NCI-H2107 treated with DMSO at 0.1 percent for 48 hours (cell line): ENCODE measurements around the gene NFE2.
"Not testable (repeated sequence)": the region's sequence is repeated elsewhere in the genome, so short reads cannot be mapped to it uniquely, and the experiment has no call there.

Experiments used
- DNase-seq: peaks from one replicate; lab custom pipeline; 2025; ENCODE audit not compliant: unreplicated experiment; lab: John Stamatoyannopoulos, UW

NFE2 gene

DNA sequence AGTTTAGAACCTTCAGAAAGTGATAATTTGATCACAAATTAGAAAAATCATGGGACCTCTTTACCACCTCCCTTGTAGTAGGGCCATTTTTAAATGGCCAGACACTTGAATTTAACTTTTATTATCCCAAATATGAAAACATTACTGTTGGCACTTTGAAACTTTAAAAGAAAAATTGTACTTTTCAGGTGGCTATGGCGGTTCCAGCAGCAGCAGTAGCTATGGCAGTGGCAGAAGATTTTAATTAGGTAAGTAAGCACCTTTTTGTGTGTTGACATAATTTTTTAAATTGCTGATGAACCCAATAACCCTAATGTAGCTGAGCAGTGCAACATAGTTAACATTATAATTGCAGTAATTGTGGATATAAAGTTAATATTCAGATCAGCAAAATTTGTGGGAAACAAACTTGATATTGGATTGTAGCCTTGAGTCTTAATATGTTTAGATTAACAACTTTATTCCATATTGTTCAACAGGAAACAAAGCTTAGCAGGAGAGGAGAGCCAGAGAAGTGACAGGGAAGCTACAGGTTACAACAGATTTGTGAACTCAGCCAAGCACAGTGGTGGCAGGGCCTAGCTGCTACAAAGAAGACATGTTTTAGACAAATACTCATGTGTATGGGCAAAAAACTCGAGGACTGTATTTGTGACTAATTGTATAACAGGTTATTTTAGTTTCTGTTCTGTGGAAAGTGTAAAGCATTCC, 16.6 kb downstream of the NFE2 start:
- not testable (repeated sequence) for DNase-seq

GRCh38 chr12:54282949-54283593, 17.7 kb downstream of the NFE2 start:
- DNase-seq, result no peak

- DNase-seq, result peak; percentile 52
Measured at GRCh38 chr12:54281694-54282093, 19.1 kb downstream of the NFE2 start.

DNA sequence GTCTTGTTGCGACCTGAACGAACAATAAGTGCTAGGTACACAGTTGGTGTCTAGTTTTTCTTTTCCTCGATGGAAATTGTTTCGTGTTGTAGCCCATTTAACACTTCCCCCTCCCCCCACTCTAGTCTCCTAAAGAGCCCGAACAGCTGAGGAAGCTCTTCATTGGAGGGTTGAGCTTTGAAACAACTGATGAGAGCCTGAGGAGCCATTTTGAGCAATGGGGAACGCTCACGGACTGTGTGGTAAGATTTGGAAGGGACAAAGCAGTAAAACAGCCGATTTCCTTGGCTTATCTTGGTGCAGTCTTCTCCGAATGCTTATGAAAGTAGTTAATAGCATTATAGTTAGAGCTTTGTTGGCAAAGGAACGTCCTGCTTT, 19.6 kb downstream of the NFE2 start:
- DNase-seq, result not testable (repeated sequence)

DNA sequence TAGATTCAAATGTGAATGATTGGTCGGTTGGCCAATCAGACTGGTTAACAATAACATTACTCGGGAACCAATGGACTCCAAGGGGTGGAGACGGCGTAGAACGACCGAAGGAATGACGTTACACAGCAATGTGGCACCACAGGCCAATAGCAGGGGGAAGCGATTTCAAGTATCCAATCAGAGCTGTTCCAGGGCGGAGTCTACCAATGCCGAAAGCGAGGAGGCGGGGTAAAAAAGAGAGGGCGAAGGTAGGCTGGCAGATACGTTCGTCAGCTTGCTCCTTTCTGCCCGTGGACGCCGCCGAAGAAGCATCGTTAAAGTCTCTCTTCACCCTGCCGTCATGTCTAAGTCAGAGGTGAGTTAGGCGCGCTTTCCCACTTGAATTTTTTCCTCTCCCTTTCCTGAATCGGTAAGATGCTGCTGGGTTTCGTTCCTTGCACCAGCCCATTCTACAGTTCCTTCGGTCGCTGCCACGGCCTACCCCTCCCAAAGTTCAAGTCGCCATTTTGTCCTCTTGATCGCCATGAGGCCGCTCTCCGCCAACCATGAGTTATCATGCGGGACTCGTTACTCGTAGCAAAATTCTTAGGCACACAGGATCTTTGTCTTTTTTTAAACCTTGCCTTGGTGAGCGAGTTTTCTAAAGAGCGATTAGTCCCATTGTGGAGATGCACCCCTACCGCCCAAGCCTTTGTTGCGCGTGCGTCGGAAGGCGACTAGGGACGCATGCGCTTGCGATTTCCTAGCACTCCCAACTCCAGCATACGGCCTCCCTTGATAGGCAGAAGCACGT, 20.2 kb downstream of the NFE2 start, which contains the start of gene HNRNPA1:
TSS of gene HNRNPA1 (plus strand) at position 259 of the 793 bp plus-strand sequence. CDS start at position 341, 82 bp downstream.
- DNase-seq, result peak; percentile 100

- DNase-seq, result peak; percentile 100
Measured at GRCh38 chr12:54279632-54280467, 21.0 kb downstream of the NFE2 start, which contains the start of gene CBX5. Gene CBX5, minus strand, starts transcription at chr12:54280122. Its CDS starts 22,472 bp downstream, at chr12:54257650.

DNA sequence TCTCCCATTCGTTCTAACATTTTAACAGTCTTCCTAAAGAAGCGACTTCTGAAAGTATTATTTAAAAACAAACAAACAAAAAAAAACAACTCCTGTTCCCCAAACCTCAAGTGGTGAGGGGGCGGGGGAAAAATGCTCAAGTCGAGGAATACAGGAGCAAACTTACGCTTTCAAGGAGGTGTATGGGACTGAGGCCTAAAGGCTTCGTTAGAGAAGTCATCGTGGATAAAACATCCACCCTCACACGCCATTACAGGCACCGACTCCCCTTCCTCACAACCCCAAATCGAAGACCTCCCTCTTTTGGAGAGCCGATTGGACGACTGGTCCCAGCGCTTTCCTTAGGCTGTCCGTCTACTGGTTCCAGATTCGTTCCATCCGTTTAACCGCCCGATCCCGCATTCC, 21.6 kb downstream of the NFE2 start:
- no peak for DNase-seq

- no peak for DNase-seq
Measured at GRCh38 chr12:54277823-54278276, 23.0 kb downstream of the NFE2 start.

DNA sequence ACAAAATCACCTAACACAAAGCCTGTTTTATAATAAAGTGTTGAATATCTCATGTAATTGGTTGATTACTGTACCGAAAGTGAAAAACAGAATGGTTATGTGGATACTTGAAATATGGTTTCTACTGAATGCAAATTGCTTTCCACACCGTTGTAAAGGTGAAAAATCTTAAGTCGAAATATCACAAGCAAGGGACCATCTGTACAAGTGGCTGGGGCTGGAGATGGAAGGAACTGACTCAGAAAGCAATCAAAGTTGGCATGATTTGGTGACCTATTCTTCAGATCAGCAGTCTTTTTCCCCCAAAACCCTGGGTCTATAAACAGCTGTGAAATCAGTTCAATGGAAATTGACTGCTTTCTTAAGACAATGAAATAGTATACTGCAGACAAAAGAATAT, 24.4 kb downstream of the NFE2 start:
- DNase-seq, result no peak

GRCh38 chr12:54273981-54274380, 26.8 kb downstream of the NFE2 start:
- DNase-seq, result no peak

- no peak for DNase-seq
Measured at GRCh38 chr12:54272214-54272613, 28.6 kb downstream of the NFE2 start.

- DNase-seq, result no peak
Measured at GRCh38 chr12:54270345-54270744, 30.5 kb downstream of the NFE2 start.

DNA sequence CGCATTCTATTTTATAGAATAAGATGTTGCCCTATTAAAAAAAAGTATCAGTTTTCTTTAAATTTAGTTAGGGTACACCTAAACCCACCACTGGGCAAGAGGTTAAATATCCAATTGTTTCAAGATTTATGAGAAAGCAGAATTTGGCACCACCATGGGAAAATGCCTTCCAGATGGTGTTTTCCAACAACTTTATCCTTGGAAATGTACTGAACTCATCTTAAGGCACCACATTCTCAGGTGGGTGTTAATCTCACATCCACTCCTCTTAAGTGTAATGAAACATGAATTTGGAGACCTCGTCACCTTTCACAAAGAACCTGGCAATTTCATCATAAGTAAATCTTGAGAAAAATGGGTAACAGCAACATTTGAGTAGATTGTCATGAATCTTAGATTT, 34.0 kb downstream of the NFE2 start:
- no peak for DNase-seq

GRCh38 chr12:54265364-54265812, 35.4 kb downstream of the NFE2 start:
- no peak for DNase-seq

GRCh38 chr12:54262403-54262925, 38.4 kb downstream of the NFE2 start:
- no peak for DNase-seq

DNA sequence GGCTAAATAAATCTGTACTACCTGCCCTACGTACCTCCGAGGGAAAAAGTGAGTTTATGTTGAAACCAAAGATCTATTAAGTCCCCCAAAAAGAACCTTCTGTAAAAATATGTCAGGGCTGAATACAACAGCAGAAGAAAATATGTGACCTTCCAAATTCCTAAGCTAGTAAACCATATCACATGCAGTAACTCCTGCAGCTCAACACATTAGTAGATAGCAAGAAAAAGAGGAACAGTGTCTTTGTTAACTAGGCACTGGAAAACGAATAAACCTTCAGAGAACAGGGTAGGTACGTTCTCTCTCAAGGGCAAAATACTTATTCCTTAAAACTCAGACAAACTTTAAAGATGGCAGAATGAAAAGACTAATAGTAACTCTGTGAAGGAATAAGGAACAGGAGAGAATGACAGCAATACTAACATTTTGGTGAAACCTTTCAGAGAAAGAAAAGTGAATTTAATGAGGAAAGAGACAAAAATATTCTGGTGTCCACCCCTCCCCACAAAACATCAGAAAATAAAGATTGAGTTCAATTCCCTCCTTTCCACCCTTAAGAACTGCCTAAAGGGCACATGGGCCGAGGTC, 38.9 kb downstream of the NFE2 start:
- no peak for DNase-seq

GRCh38 chr12:54259194-54260011, 41.4 kb downstream of the NFE2 start:
- peak; percentile 89 for DNase-seq

GRCh38 chr12:54258201-54258681, 42.6 kb downstream of the NFE2 start:
- DNase-seq, result no peak

- DNase-seq, result no peak
Measured at GRCh38 chr12:54257332-54257731, 43.5 kb downstream of the NFE2 start.
